HepG2 (cell line): ENCODE measurements around the gene RPS8.

Experiments
- CC2D1A ChIP-seq: sonication (generic); formaldehyde crosslinking; IDR thresholded peaks from 2 replicates; pipeline ENCODE4 v1.8.1; 2023; ENCODE audit warnings: mild to moderate bottlenecking, missing genetic modification reagents
- CREB1 ChIP-seq, 2 experiments: fragments of 450-650 bp in 1 of 2; IDR thresholded peaks; 2 replicates each; pipeline ENCODE4 v1.6.1; 2016 to 2017; ENCODE audit warnings: control low read depth in 1 of 2, mild to moderate bottlenecking in 1 of 2, missing compliant biosample characterization in 1 of 2, missing genetic modification characterization in 1 of 2
- CTCF ChIP-seq: sonication (generic); formaldehyde crosslinking; IDR thresholded peaks from 2 replicates; pipeline ENCODE4 v1.5.0; 2020; ENCODE audit warnings: mild to moderate bottlenecking, missing genetic modification reagents, moderate library complexity
- GATAD2A ChIP-seq: IDR thresholded peaks from 2 replicates; pipeline ENCODE4 v1.6.1; 2016
- JUND ChIP-seq: sonication (generic); formaldehyde crosslinking; IDR thresholded peaks from 2 replicates; pipeline ENCODE4 v1.8.0; 2022; ENCODE audit warnings: mild to moderate bottlenecking, missing genetic modification reagents
- POLR2AphosphoS5 ChIP-seq: IDR thresholded peaks from 2 replicates; pipeline ENCODE4 v1.6.1; 2012; ENCODE audit warnings: low read depth, low read length
- USF2 ChIP-seq, 2 experiments: sonication (generic) in 1 of 2; formaldehyde crosslinking in 1 of 2; IDR thresholded peaks; 2 replicates each; pipeline versions ENCODE4 v1.5.1 to v1.6.1; 2011 to 2020; ENCODE audit warnings: borderline replicate concordance in 1 of 2, low read depth in 1 of 2, low read length in 1 of 2, mild to moderate bottlenecking in 1 of 2, missing genetic modification reagents in 1 of 2, moderate library complexity in 1 of 2
- ZBTB33 ChIP-seq: sonication (generic); formaldehyde crosslinking; IDR thresholded peaks from 2 replicates; pipeline ENCODE4 v1.4.0; 2020; ENCODE audit warnings: missing genetic modification reagents
- ZNF513 ChIP-seq: sonication (generic); formaldehyde crosslinking; conservative IDR thresholded peaks from 2 replicates; pipeline ENCODE4 v1.5.0; 2020; ENCODE audit warnings: missing genetic modification reagents
- ZSCAN21 ChIP-seq: sonication (generic); formaldehyde crosslinking; IDR thresholded peaks from 2 replicates; pipeline ENCODE4 v1.8.0; 2022; ENCODE audit warnings: mild to moderate bottlenecking, missing genetic modification reagents, moderate library complexity, borderline replicate concordance

- TF ChIP-seq ZBTB33 (CRISPR knock-in tag) = no peak
- TF ChIP-seq ZNF513 = no peak
- TF ChIP-seq POLR2AphosphoS5 = no peak
- no peak for TF ChIP-seq CREB1 (IDR thresholded peaks at IDR 0.05)
- TF ChIP-seq CREB1 (CRISPR knock-in tag; IDR thresholded peaks at IDR 0.05) = no peak
- TF ChIP-seq CTCF = no peak
- no peak for TF ChIP-seq USF2 (IDR thresholded peaks at IDR 0.05; ENCODE audit: low read depth, low read length)
- TF ChIP-seq USF2 (CRISPR knock-in tag; IDR thresholded peaks at IDR 0.05; ENCODE audit: borderline replicate concordance) = no peak
- no peak for TF ChIP-seq GATAD2A (CRISPR knock-in tag)
- TF ChIP-seq ZSCAN21 (CRISPR knock-in tag) = no peak
- no peak for TF ChIP-seq CC2D1A
- no peak for TF ChIP-seq JUND (CRISPR knock-in tag)
These were observed 9.7 kb downstream of the RPS8 start for GRCh38 chr1:44785029-44785380.
